Measurements from ENCODE around the gene MAP2K3. TPM values are rescaled to one million over a fixed set of nuclear protein-coding genes. Genes with fewer than 3 reads are reported as not detected.

Gene MAP2K3
- total and polyA plus RNA-seq, 8 donors, result 22.6 to 101 (median 40.9) TPM

DNA sequence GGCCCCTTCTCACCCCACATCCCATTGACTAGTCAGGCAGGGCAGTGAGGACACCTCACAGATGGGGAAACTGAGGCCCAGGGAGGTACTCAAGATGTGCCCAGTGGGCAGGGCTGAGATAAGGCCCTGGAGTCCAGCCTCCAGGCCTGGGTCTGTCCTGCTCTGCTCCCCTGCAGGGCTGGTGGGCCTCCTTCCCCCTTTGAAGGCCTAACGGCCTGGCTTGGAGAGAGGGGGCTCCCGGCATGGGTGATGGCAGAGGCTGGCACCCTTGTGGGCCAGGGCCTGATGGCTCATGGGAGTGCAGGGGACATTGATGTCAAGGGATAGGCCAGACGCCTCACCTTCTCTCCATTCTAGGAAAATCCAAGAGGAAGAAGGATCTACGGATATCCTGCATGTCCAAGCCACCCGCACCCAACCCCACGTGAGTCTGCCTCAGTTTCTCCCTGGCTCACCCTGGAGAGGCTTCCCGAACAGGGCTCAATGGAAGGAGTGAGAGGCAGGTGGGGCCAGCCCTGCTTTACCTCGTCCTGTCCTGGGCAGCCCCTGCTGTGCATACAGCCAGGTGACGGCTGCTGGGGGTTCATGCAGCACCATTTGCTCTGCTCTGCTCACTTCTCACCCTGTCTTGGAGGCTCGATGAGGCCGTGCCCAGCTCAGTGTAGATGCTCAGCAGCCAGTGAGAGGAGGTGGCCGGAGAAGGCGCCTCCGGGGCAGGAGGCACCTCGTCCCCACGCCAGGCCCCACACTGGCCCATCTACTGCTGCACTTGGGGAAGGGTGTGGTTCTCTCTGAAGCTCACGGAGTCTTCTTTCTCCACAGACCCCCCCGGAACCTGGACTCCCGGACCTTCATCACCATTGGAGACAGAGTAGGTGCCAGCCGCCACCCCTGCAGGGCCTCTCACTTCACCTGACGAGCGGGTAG, 13.8 kb downstream of the MAP2K3 start:
- Histone ChIP-seq H3K4me1 (peaks cover 18 to 45% (median 38%) of the 10 kb centered on the region in 4 donors), H3K36me3 (peaks cover 51 to 67% (median 55%) of the 10 kb centered on the region in 4 donors), H3K4me3 (no peak overlapping the region), H3K27me3 (no peaks in the 10 kb centered on the region), H3K9me3 (no peaks in the 10 kb centered on the region), H3K27ac (no peak overlapping the region)
- DNase-seq, result no peak
- TF ChIP-seq POLR2AphosphoS5 (IDR thresholded peaks at IDR 0.05), result no peak
- TF ChIP-seq, protein P1, sequence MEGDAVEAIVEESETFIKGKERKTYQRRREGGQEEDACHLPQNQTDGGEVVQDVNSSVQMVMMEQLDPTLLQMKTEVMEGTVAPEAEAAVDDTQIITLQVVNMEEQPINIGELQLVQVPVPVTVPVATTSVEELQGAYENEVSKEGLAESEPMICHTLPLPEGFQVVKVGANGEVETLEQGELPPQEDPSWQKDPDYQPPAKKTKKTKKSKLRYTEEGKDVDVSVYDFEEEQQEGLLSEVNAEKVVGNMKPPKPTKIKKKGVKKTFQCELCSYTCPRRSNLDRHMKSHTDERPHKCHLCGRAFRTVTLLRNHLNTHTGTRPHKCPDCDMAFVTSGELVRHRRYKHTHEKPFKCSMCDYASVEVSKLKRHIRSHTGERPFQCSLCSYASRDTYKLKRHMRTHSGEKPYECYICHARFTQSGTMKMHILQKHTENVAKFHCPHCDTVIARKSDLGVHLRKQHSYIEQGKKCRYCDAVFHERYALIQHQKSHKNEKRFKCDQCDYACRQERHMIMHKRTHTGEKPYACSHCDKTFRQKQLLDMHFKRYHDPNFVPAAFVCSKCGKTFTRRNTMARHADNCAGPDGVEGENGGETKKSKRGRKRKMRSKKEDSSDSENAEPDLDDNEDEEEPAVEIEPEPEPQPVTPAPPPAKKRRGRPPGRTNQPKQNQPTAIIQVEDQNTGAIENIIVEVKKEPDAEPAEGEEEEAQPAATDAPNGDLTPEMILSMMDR (IDR thresholded peaks at IDR 0.05), result no peak
- no peak for TF ChIP-seq POLR2A (IDR thresholded peaks at IDR 0.05)
- TF ChIP-seq EP300 (IDR thresholded peaks at IDR 0.05), result no peak
- 75 to 78% (median 76%) methylated on average over 22 of the region's 22 CpGs for WGBS, 5 donors
- intact Hi-C loops (cut with DNase I; ENCODE audit: low total_unique reads), result no loop called here

DNA sequence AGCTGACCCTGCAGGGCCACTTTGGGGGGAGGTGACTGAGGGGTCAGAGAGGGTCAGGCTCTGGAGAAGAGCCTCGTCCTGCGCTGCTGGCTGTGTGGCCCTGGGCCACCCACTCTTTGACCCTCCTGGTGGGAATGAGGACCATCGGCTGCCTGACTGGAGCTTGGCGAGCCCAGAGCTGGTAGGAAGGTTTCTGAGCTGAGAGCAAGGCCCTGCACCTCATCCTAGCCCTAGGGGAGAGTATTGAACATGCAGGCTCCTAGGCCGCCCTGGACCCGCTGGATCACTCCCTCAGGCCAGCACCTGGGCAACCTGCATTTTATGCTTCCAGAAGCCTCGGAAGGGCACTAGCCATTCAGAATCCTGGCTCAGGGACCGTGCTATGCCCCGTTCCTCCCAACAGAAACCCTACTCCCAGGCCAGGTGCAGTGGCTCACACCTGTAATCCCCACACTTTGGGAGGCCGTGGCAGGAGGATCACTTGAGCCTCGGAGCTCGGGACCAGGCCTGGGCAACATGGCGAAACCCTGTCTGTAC, 14.5 kb downstream of the MAP2K3 start:
- no peak for DNase-seq
- Histone ChIP-seq H3K27me3 (no peaks in the 10 kb centered on the region), H3K36me3 (peaks cover 58 to 68% (median 61%) of the 10 kb centered on the region in 4 donors), H3K4me1 (peaks cover 18 to 38% (median 32%) of the 10 kb centered on the region in 4 donors), H3K27ac (no peak overlapping the region), H3K9me3 (no peaks in the 10 kb centered on the region), H3K4me3 (no peak overlapping the region)
- WGBS, 5 donors, result 56 to 70% (median 66%) methylated on average over 13 of the region's 13 CpGs
- TF ChIP-seq, protein P1 (IDR thresholded peaks at IDR 0.05), result no peak
- TF ChIP-seq EP300 (IDR thresholded peaks at IDR 0.05), result no peak
- no peak for TF ChIP-seq POLR2A (IDR thresholded peaks at IDR 0.05)
- TF ChIP-seq POLR2AphosphoS5 (IDR thresholded peaks at IDR 0.05), result no peak
- intact Hi-C loops (cut with DNase I; ENCODE audit: low total_unique reads), result no loop called here

DNA sequence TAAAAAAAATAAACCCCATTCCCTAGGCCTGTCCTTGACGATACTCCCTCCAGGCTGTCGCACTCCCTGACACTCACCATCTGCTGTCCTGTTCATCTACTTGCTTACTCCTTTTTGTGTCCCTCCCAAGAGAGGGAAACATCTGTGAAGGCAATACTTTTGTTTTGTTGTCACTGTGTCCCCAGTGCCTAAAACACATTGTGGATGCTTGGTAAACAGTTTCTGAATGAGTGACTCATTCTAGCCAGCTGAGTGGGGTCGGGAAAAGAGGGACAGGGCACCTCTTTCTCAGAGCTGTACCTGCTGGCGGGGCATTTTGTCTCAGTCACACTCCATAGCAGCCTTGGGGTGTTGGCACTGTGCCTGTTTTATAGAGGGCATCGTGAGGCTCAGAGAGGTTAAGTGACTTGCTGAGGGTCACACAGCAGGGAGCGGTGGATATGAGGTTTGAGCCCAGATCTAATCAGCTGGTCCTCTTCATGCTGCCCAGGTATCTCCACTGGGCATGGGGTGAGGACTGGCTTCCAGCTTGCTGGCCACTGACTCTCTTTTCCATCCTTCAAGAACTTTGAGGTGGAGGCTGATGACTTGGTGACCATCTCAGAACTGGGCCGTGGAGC, 15.6 kb downstream of the MAP2K3 start:
- 49 to 61% (median 54%) methylated on average over 7 of the region's 7 CpGs for WGBS, 5 donors
- Histone ChIP-seq H3K4me1 (peaks cover 7 to 28% (median 22%) of the 10 kb centered on the region in 4 donors), H3K4me3 (no peak overlapping the region), H3K36me3 (peaks cover 68 to 76% (median 71%) of the 10 kb centered on the region in 4 donors), H3K27ac (no peak overlapping the region), H3K27me3 (no peaks in the 10 kb centered on the region), H3K9me3 (no peaks in the 10 kb centered on the region)
- no peak for DNase-seq
- intact Hi-C loops (cut with DNase I; ENCODE audit: low total_unique reads), result no loop called here
- TF ChIP-seq POLR2A (IDR thresholded peaks at IDR 0.05), result no peak

DNA sequence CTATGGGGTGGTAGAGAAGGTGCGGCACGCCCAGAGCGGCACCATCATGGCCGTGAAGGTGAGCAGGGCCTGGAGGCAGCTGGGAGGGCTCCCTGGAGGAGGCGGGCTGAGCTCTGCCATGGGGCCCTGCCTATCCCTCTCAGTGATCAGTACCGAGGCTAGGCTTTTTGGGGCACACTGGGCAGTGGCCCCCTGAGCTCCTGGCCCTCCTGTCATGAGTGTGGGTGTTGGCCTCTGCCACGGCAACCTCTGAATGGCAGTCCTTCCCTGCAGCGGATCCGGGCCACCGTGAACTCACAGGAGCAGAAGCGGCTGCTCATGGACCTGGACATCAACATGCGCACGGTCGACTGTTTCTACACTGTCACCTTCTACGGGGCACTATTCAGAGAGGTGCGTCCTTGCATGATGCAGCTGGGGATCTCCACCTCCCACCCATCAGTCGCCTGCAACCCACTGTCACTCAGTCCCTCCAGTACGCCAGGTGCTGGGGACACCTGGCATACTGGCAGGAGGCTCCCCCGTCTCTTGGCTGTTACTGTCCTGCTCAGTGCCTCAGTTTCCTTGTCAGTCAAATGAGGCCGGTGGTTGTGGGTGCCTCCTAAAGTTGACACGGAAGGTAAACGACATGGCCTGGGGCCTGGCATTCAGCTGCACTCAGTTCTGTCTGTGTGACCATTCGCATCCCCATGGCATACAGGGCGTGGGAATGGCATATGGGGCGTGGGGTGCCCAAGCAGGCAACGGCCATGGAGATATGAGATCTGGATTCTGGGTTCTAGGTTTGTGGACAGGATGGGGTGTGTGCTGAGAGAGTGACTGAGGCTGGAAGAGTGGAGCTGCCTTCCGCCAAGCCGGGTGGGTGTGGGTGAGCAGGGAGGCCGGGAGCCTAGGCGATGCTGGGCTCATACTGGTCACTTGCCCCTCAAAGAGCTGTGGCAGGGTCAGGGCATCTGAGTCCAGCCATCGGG, 16.4 kb downstream of the MAP2K3 start:
- WGBS, 5 donors, result 71 to 78% (median 74%) methylated on average over 30 to 31 of the region's 31 CpGs
- DNase-seq, result peak in 1 of 2 donors; percentile 2
- no peak overlapping the region for H3K27ac ChIP-seq
- no peaks in the 10 kb centered on the region for H3K27me3 ChIP-seq
- intact Hi-C loops (cut with DNase I; ENCODE audit: low total_unique reads), result no loop called here
- TF ChIP-seq, protein P1 (IDR thresholded peaks at IDR 0.05), result no peak
- no peak for TF ChIP-seq EP300 (IDR thresholded peaks at IDR 0.05)
- no peak for TF ChIP-seq POLR2AphosphoS5 (IDR thresholded peaks at IDR 0.05)
- no peak for TF ChIP-seq POLR2A (IDR thresholded peaks at IDR 0.05)
- H3K4me3 ChIP-seq, result no peak overlapping the region
- peaks cover 71 to 83% (median 76%) of the 10 kb centered on the region in 4 donors for H3K36me3 ChIP-seq
- no peaks in the 10 kb centered on the region for H3K9me3 ChIP-seq
- H3K4me1 ChIP-seq, result peaks cover 0 to 20% (median 15%) of the 10 kb centered on the region in 4 donors

Data from stomach (tissue), 9 donors.